ENCODE results near the gene GPAT3. TPM values are rescaled to one million over a fixed set of nuclear protein-coding genes. Genes with fewer than 3 reads are reported as not detected.

The GPAT3 gene
- total RNA-seq, 2 experiments from 2014 or later, result 25.9 to 34.0 TPM

GRCh38 chr4:83591056-83591455 is 55.1 kb downstream of the GPAT3 start:
- peaks cover 31% of the 10 kb centered on the region for H3K36me3 Mint-ChIP-seq
- peaks cover 2% of the 10 kb centered on the region for H3K9me3 Mint-ChIP-seq (ENCODE audit: low read depth)
- DNase-seq, result no peak
- CTCF ChIA-PET, result no interaction called here
- no peak overlapping the region for H3K4me3 Mint-ChIP-seq
- no peaks in the 10 kb centered on the region for H3K27me3 Mint-ChIP-seq
- ATAC-seq, result no peak
- no peak overlapping the region for H3K27ac Mint-ChIP-seq
- H3K4me1 Mint-ChIP-seq, result peaks cover 4% of the 10 kb centered on the region

- H3K4me1 Mint-ChIP-seq, result peaks cover 1% of the 10 kb centered on the region
- no peak overlapping the region for H3K4me3 Mint-ChIP-seq
- CTCF ChIA-PET, result no interaction called here
- no peak for DNase-seq
- H3K27ac Mint-ChIP-seq, result no peak overlapping the region
- H3K36me3 Mint-ChIP-seq, result peaks cover 31% of the 10 kb centered on the region
- no peak for ATAC-seq
- H3K9me3 Mint-ChIP-seq (ENCODE audit: low read depth), result peaks cover 2% of the 10 kb centered on the region
- no peaks in the 10 kb centered on the region for H3K27me3 Mint-ChIP-seq
Observed at GRCh38 chr4:83591730-83592129, 55.8 kb downstream of the GPAT3 start.

- peaks cover 23% of the 10 kb centered on the region for H3K36me3 Mint-ChIP-seq
- CTCF ChIA-PET, result interaction anchor here (1.4 kb wide), 1 partner anchor 48 kb away, joined by 3 read pairs; no protein-coding TSS in a partner anchor
Observed at GRCh38 chr4:83599183-83599582, 63.3 kb downstream of the GPAT3 start.

GRCh38 chr4:83603129-83603528 is 67.2 kb downstream of the GPAT3 start:
- H3K4me3 Mint-ChIP-seq, result no peak overlapping the region
- peaks cover 13% of the 10 kb centered on the region for H3K36me3 Mint-ChIP-seq
- CTCF ChIA-PET, result no interaction called here
- H3K27ac Mint-ChIP-seq, result no peak overlapping the region
- H3K4me1 Mint-ChIP-seq, result no peaks in the 10 kb centered on the region
- no peaks in the 10 kb centered on the region for H3K9me3 Mint-ChIP-seq (ENCODE audit: low read depth)
- DNase-seq (no peak), ATAC-seq (no peak)
- peaks cover 4% of the 10 kb centered on the region for H3K27me3 Mint-ChIP-seq

More at GRCh38 chr4:83599183-83599582, 63.3 kb downstream of the GPAT3 start:
- Mint-ChIP-seq H3K9me3 (ENCODE audit: low read depth) (no peaks in the 10 kb centered on the region), H3K4me1 (no peaks in the 10 kb centered on the region), H3K27me3 (no peaks in the 10 kb centered on the region), H3K27ac (no peak overlapping the region), H3K4me3 (no peak overlapping the region)
- ATAC-seq (peak; percentile 49), DNase-seq (no peak)

GRCh38 chr4:83604321-83604720 is 68.4 kb downstream of the GPAT3 start:
- H3K9me3 Mint-ChIP-seq (ENCODE audit: low read depth), result no peaks in the 10 kb centered on the region
- ATAC-seq, result no peak
- H3K27ac Mint-ChIP-seq, result no peak overlapping the region
- no peak for DNase-seq
- peaks cover 8% of the 10 kb centered on the region for H3K36me3 Mint-ChIP-seq
- CTCF ChIA-PET, result no interaction called here
- H3K4me3 Mint-ChIP-seq, result no peak overlapping the region
- no peaks in the 10 kb centered on the region for H3K4me1 Mint-ChIP-seq
- peaks cover 7% of the 10 kb centered on the region for H3K27me3 Mint-ChIP-seq

- Mint-ChIP-seq H3K9me3 (ENCODE audit: low read depth) (no peaks in the 10 kb centered on the region), H3K4me3 (no peak overlapping the region), H3K36me3 (peaks cover 7% of the 10 kb centered on the region), H3K27ac (no peak overlapping the region), H3K4me1 (no peaks in the 10 kb centered on the region), H3K27me3 (peaks cover 16% of the 10 kb centered on the region)
- CTCF ChIA-PET, result interaction anchor here (1.3 kb wide), 1 partner anchor 9 kb away, joined by 3 read pairs; no protein-coding TSS in a partner anchor
- ATAC-seq (no peak), DNase-seq (no peak)
Observed at GRCh38 chr4:83605210-83605609, 69.3 kb downstream of the GPAT3 start.

GRCh38 chr4:83605744-83606172 is 69.8 kb downstream of the GPAT3 start:
- CTCF ChIA-PET, result interaction anchor here (1.3 kb wide), 1 partner anchor 10 kb away, joined by 3 read pairs; no protein-coding TSS in a partner anchor
- Mint-ChIP-seq H3K27ac (no peak overlapping the region), H3K27me3 (peaks cover 21% of the 10 kb centered on the region), H3K4me3 (no peak overlapping the region), H3K4me1 (no peaks in the 10 kb centered on the region), H3K9me3 (ENCODE audit: low read depth) (no peaks in the 10 kb centered on the region), H3K36me3 (peaks cover 7% of the 10 kb centered on the region)
- no peak for DNase-seq
- ATAC-seq, result no peak

- Mint-ChIP-seq H3K4me3 (no peak overlapping the region), H3K4me1 (no peaks in the 10 kb centered on the region), H3K9me3 (ENCODE audit: low read depth) (no peaks in the 10 kb centered on the region), H3K36me3 (peaks cover 7% of the 10 kb centered on the region), H3K27ac (no peak overlapping the region), H3K27me3 (peaks cover 28% of the 10 kb centered on the region)
- ATAC-seq (no peak), DNase-seq (no peak)
- CTCF ChIA-PET, result interaction anchor here (1.3 to 1.8 kb wide), 2 partner anchors 11 to 49 kb away, joined by 3 to 4 read pairs; no protein-coding TSS in a partner anchor
Observed at GRCh38 chr4:83606460-83606859, 70.6 kb downstream of the GPAT3 start.

- CTCF ChIA-PET, result interaction anchor here (1.8 kb wide), 1 partner anchor 49 kb away, joined by 4 read pairs; no protein-coding TSS in a partner anchor
- H3K27me3 Mint-ChIP-seq, result peaks cover 31% of the 10 kb centered on the region
- no peak overlapping the region for H3K4me3 Mint-ChIP-seq
- H3K9me3 Mint-ChIP-seq (ENCODE audit: low read depth), result no peaks in the 10 kb centered on the region
- no peaks in the 10 kb centered on the region for H3K4me1 Mint-ChIP-seq
- ATAC-seq, result no peak
- H3K36me3 Mint-ChIP-seq, result peaks cover 7% of the 10 kb centered on the region
- no peak for DNase-seq
- H3K27ac Mint-ChIP-seq, result no peak overlapping the region
Observed at GRCh38 chr4:83606898-83607297, 71.0 kb downstream of the GPAT3 start.

- no peak for ATAC-seq
- CTCF ChIA-PET, result no interaction called here
Observed at GRCh38 chr4:83609365-83609764, 73.5 kb downstream of the GPAT3 start.

GRCh38 chr4:83610729-83611128 is 74.8 kb downstream of the GPAT3 start:
- peaks cover 5% of the 10 kb centered on the region for H3K36me3 Mint-ChIP-seq
- peaks cover 52% of the 10 kb centered on the region for H3K27me3 Mint-ChIP-seq
- H3K27ac Mint-ChIP-seq, result no peak overlapping the region
- CTCF ChIA-PET, result no interaction called here
- DNase-seq (no peak), ATAC-seq (no peak)
- peaks cover 5% of the 10 kb centered on the region for H3K9me3 Mint-ChIP-seq (ENCODE audit: low read depth)
- no peaks in the 10 kb centered on the region for H3K4me1 Mint-ChIP-seq
- H3K4me3 Mint-ChIP-seq, result no peak overlapping the region

More at GRCh38 chr4:83609365-83609764, 73.5 kb downstream of the GPAT3 start:
- H3K27ac Mint-ChIP-seq, result no peak overlapping the region
- no peak for DNase-seq
- no peaks in the 10 kb centered on the region for H3K4me1 Mint-ChIP-seq
- H3K4me3 Mint-ChIP-seq, result no peak overlapping the region
- H3K9me3 Mint-ChIP-seq (ENCODE audit: low read depth), result peaks cover 5% of the 10 kb centered on the region
- H3K36me3 Mint-ChIP-seq, result peaks cover 11% of the 10 kb centered on the region
- peaks cover 48% of the 10 kb centered on the region for H3K27me3 Mint-ChIP-seq

GRCh38 chr4:83613023-83613422 is 77.1 kb downstream of the GPAT3 start:
- H3K27me3 Mint-ChIP-seq, result peaks cover 60% of the 10 kb centered on the region
- H3K36me3 Mint-ChIP-seq, result peaks cover 5% of the 10 kb centered on the region
- H3K9me3 Mint-ChIP-seq (ENCODE audit: low read depth), result peaks cover 5% of the 10 kb centered on the region
- no peak overlapping the region for H3K27ac Mint-ChIP-seq
- H3K4me3 Mint-ChIP-seq, result no peak overlapping the region
- ATAC-seq (no peak), DNase-seq (no peak)
- CTCF ChIA-PET, result interaction anchor here (0.9 kb wide), 1 partner anchor 99 kb away, joined by 3 read pairs; no protein-coding TSS in a partner anchor
- no peaks in the 10 kb centered on the region for H3K4me1 Mint-ChIP-seq

- H3K36me3 Mint-ChIP-seq, result peaks cover 5% of the 10 kb centered on the region
- H3K27ac Mint-ChIP-seq, result no peak overlapping the region
- H3K27me3 Mint-ChIP-seq, result peaks cover 64% of the 10 kb centered on the region
- no peak overlapping the region for H3K4me3 Mint-ChIP-seq
- DNase-seq, result no peak
- ATAC-seq, result no peak
- peaks cover 2% of the 10 kb centered on the region for H3K4me1 Mint-ChIP-seq
- peaks cover 5% of the 10 kb centered on the region for H3K9me3 Mint-ChIP-seq (ENCODE audit: low read depth)
- CTCF ChIA-PET, result no interaction called here
Observed at GRCh38 chr4:83613994-83614393, 78.1 kb downstream of the GPAT3 start.

GRCh38 chr4:83616252-83616651 is 80.3 kb downstream of the GPAT3 start:
- Mint-ChIP-seq H3K4me1 (peaks cover 4% of the 10 kb centered on the region), H3K9me3 (ENCODE audit: low read depth) (peaks cover 7% of the 10 kb centered on the region), H3K27me3 (peaks cover 50% of the 10 kb centered on the region), H3K27ac (no peak overlapping the region), H3K4me3 (no peak overlapping the region), H3K36me3 (peaks cover 6% of the 10 kb centered on the region)
- ATAC-seq (no peak), DNase-seq (no peak)
- CTCF ChIA-PET, result no interaction called here
